HG02763 (cell line): ENCODE data around the gene PCDHB5.
"Not testable (repeated sequence)": the region's sequence is repeated elsewhere in the genome, so short reads cannot be mapped to it uniquely, and the experiment has no call there.

ENCODE experiments used
- ATAC-seq: cut with Tn5 transposase; IDR thresholded peaks from one replicate; pipeline ENCODE4 v1.9.1; 2021; ENCODE audit warnings: mild to moderate bottlenecking, moderate library complexity; ENCODE audit not compliant: unreplicated experiment

Gene PCDHB5

DNA sequence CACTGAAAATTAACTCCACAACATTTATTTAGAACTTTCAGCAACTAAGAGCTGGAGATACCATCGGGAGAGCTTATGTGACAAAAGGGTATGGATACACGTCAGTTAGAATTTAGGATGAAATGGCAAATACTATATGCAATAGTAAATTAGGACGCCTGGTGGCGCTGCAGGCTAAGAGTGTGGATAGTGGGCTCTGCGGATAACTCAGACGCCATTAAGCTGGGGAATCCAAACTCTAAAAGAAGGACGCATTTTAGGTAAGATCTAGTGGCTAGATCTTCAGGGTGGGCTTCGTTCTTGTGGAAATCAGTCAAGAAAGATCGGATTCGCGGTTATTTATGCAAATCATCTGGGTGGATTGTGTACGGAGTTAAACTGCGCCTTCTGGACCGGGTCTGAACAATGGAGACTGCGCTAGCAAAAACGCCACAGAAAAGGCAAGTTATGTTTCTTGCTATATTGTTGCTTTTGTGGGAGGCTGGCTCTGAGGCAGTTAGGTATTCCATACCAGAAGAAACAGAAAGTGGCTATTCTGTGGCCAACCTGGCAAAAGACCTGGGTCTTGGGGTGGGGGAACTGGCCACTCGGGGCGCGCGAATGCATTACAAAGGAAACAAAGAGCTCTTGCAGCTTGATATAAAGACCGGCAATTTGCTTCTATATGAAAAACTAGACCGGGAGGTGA, at the start of gene PCDHB5:
PCDHB5 (plus strand) TSS at position 177 of the 688 bp plus-strand sequence; CDS start at position 406, 229 bp downstream.
- no peak for ATAC-seq

DNA sequence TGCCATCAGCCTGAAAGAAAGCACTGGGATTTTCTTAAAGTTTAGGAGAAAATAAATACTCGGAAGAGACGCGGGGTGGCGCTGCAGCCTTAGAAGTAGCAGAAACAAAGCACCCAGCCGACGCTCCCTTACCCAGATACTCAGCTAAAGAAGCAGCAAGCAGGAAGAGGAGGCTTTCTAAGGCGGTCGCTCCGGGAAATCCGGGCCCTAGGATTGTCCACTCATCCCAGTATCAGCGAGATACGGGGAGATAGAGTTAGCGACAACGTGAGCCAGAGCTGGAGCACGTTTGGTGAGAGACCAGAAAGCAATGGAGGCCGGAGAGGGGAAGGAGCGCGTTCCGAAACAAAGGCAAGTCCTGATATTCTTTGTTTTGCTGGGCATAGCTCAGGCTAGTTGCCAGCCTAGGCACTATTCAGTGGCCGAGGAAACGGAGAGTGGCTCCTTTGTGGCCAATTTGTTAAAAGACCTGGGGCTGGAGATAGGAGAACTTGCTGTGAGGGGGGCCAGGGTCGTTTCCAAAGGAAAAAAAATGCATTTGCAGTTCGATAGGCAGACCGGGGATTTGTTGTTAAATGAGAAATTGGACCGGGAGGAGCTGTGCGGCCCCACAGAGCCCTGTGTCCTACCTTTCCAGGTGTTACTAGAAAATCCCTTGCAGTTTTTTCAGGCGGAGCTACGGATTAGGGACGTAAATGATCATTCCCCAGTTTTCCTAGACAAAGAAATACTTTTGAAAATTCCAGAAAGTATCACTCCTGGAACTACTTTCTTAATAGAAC, 40.3 kb upstream of the PCDHB5 start, which contains the start of gene PCDHB2:
PCDHB2 (plus strand) TSS at position 135 of the 782 bp plus-strand sequence; CDS start at position 311, 176 bp downstream.
- ATAC-seq, result no peak

DNA sequence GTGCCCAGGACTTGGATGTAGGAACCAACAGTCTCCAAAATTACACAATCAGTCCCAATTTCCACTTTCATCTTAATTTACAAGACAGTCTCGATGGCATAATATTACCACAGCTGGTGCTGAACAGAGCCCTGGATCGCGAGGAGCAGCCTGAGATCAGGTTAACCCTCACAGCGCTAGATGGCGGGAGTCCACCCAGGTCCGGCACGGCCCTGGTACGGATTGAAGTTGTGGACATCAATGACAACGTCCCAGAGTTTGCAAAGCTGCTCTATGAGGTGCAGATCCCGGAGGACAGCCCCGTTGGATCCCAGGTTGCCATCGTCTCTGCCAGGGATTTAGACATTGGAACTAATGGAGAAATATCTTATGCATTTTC, 39.8 kb upstream of the PCDHB5 start:
- no peak for ATAC-seq

DNA sequence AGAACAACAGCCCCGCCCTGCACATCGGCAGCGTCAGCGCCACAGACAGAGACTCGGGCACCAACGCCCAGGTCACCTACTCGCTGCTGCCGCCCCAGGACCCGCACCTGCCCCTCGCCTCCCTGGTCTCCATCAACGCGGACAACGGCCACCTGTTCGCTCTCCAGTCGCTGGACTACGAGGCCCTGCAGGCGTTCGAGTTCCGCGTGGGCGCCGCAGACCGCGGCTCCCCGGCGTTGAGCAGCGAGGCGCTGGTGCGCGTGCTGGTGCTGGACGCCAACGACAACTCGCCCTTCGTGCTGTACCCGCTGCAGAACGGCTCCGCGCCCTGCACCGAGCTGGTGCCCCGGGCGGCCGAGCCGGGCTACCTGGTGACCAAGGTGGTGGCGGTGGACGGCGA, 38.8 kb upstream of the PCDHB5 start:
- not testable (repeated sequence) for ATAC-seq

DNA sequence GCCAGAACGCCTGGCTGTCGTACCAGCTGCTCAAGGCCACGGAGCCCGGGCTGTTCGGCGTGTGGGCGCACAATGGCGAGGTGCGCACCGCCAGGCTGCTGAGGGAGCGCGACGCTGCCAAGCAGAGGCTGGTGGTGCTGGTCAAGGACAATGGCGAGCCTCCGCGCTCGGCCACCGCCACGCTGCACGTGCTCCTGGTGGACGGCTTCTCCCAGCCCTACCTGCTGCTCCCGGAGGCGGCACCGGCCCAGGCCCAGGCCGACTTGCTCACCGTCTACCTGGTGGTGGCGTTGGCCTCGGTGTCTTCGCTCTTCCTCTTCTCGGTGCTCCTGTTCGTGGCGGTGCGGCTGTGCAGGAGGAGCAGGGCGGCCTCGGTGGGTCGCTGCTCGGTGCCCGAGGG, 38.4 kb upstream of the PCDHB5 start:
- not testable (repeated sequence) for ATAC-seq

DNA sequence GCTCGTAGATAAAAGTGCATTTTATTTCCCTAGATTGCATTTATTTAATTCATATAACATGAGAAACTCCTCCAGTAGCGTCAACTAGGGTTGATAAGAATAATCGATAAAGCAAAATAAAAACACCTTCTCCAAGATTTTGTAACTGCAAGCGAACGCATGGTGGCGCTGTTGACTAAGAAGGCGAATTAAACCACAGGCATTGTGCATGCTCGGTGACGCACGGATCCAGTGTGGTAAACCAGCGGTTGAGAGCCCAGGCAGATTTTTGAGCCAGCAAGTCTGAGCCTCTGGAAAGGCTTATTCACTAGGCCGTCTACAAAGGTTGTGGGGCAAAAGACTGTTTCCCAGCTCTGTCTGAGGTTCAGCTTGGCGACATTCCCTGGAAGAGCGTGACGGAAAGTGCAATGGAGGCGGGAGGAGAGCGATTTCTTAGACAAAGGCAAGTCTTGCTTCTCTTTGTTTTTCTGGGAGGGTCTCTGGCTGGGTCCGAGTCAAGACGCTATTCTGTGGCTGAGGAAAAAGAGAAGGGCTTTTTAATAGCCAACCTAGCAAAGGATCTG, 34.7 kb upstream of the PCDHB5 start, which contains the start of gene PCDHB3:
PCDHB3 (plus strand) TSS at position 231 of the 563 bp plus-strand sequence; CDS start at position 408, 177 bp downstream.
- ATAC-seq, result no peak

DNA sequence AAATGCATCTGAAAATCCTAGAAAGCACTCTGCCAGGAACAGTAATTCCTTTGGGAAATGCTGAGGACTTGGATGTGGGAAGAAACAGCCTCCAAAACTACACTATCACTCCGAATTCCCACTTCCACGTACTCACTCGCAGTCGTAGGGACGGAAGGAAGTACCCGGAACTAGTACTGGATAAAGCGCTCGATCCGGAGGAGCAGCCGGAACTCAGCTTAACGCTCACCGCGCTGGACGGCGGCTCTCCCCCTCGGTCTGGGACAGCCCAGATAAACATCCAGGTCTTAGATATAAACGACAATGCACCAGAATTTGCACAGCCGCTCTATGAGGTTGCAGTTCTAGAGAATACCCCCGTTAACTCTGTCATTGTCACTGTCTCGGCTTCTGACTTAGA, 33.9 kb upstream of the PCDHB5 start:
- ATAC-seq, result no peak

DNA sequence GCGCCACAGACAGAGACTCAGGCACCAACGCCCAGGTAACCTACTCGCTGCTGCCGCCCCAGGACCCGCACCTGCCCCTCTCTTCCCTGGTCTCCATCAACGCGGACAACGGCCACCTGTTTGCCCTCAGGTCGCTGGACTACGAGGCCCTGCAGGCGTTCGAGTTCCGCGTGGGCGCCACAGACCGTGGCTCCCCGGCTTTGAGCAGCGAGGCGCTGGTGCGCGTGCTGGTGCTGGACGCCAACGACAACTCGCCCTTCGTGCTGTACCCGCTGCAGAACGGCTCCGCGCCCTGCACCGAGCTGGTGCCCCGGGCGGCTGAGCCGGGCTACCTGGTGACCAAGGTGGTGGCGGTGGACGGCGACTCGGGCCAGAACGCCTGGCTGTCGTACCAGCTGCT, 32.9 kb upstream of the PCDHB5 start:
- ATAC-seq, result not testable (repeated sequence)

DNA sequence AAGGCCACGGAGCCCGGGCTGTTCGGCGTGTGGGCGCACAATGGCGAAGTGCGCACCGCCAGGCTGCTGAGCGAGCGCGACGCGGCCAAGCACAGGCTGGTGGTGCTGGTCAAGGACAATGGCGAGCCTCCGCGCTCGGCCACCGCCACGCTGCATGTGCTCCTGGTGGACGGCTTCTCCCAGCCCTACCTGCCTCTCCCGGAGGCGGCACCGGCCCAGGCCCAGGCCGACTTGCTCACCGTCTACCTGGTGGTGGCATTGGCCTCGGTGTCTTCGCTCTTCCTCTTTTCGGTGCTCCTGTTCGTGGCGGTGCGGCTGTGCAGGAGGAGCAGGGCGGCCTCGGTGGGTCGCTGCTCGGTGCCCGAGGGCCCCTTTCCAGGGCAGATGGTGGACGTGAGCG, 32.5 kb upstream of the PCDHB5 start:
- ATAC-seq, result not testable (repeated sequence)

DNA sequence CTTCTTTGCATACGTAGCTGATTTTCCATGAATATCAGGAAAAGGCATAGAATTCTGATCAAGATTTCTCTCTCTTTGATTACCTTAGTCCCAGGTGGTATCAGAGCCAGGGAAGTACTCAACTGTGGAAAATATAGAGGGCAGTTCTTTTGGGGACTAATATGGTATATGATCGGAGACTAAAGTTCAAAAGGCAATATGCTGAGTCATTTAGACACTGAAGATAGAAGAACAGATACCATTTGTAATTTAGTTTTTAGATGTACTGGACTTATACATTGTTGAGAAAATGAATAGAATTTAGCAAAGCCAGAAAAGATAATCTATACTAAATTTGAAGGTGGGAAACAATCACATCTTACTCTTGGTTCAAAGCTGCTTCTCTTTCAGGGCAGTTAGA, 29.7 kb upstream of the PCDHB5 start:
- no peak for ATAC-seq

DNA sequence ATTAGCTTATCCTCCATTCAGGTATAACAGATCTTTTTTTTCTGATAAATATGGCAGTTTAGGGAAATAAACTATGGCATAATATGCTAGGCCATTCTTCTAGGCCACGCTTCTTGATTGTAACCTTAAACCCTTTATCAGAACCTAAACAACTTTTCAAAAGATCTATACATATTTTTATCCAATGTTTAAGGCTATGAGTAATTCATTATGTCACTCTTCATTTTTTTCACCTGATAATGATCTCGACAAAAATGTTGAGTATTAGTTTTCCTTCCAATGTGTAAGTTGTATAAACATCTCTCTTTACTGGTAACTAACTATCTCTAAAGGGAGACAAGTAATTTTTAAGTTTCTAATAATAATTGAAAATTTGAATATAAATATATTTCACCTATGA, 15.8 kb upstream of the PCDHB5 start:
- no peak for ATAC-seq

DNA sequence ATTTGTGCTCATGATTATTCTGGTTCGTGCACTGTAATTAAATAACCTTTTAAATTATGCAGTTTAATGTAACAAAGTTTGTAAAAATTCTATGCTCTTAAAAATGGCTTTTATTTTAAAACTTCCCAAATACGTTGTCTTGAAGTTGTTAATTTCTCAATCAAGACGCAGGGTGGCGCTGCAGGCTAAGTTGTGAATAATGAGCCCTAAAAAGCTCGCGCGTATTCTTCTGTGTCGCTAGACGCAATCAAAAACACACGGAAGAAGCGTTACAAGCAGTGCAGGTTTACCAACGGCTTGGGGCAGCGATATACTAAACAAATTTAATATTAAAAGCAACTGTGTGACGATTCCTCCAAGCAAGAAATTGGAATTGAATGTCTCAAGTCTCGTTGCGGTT, 13.4 kb upstream of the PCDHB5 start, which contains the start of gene PCDHB4:
PCDHB4 (plus strand) TSS at position 256 of the 400 bp plus-strand sequence. CDS start 181 bp downstream, outside the sequence.
- no peak for ATAC-seq

DNA sequence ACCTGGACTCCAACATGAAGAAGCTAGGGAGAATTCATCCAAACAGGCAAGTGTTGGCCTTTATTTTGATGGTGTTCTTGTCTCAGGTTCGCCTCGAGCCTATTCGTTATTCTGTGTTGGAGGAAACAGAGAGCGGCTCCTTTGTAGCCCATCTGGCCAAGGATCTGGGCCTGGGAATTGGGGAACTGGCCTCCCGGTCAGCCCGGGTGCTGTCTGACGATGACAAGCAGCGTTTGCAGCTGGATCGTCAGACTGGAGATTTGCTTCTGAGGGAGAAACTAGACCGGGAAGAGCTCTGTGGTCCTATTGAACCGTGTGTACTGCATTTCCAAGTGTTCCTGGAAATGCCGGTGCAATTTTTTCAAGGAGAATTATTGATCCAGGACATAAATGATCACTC, 13.0 kb upstream of the PCDHB5 start:
- no peak for ATAC-seq

DNA sequence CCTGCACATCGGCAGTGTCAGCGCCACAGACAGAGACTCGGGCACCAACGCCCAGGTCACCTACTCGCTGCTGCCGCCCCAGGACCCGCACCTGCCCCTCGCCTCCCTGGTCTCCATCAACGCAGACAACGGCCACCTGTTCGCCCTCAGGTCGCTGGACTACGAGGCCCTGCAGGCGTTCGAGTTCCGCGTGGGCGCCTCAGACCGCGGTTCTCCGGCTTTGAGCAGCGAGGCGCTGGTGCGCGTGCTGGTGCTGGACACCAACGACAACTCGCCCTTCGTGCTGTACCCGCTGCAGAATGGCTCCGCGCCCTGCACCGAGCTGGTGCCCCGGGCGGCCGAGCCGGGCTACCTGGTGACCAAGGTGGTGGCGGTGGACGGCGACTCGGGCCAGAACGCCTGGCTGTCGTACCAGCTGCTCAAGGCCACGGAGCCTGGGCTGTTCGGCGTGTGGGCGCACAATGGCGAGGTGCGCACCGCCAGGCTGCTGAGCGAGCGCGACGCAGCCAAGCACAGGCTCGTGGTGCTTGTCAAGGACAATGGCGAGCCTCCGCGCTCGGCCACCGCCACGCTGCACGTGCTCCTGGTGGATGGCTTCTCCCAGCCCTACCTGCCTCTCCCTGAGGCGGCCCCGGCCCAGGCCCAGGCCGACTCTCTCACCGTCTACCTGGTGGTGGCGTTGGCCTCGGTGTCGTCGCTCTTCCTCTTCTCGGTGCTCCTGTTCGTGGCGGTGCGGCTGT, 11.4 kb upstream of the PCDHB5 start:
- not testable (repeated sequence) for ATAC-seq

DNA sequence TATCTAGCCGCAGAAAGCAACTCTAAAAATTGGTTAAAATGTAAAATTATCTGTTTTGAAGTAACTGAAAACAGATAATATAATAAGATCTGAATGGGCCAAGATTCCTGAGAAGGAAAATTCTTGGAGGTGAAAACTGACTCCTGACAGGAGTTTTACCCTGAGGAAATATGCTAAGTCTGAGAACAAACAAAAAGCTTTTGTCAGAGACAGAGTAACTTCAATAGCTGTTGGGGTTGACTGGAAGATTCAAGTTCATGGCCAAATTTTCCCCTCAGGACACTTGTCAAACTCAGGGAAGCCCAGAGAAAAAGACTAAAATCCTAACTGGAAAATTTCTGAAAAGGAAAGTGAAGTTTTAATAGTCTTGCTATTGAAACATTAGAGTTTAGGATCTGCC, 7.7 kb upstream of the PCDHB5 start:
- ATAC-seq, result no peak

DNA sequence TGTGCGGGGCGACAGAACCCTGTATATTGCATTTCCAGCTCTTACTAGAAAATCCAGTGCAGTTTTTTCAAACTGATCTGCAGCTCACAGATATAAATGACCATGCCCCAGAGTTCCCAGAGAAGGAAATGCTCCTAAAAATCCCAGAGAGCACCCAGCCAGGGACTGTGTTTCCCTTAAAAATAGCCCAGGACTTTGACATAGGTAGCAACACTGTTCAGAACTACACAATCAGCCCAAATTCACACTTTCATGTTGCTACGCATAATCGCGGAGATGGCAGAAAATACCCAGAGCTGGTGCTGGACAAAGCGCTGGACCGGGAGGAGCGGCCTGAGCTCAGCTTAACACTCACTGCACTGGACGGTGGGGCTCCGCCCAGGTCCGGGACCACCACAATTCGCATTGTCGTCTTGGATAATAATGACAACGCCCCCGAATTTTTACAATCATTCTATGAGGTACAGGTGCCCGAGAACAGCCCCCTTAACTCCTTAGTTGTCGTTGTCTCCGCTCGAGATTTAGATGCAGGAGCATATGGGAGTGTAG, 786 bp downstream of the PCDHB5 start:
- no peak for ATAC-seq

DNA sequence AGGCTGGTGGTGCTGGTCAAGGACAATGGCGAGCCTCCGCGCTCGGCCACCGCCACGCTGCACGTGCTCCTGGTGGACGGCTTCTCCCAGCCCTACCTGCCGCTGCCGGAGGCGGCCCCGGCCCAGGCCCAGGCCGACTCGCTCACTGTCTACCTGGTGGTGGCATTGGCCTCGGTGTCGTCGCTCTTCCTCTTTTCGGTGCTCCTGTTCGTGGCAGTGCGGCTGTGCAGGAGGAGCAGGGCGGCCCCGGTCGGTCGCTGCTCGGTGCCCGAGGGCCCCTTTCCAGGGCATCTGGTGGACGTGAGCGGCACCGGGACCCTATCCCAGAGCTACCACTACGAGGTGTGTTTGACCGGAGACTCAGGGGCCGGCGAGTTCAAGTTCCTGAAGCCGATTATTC, 2.3 kb downstream of the PCDHB5 start:
- not testable (repeated sequence) for ATAC-seq

DNA sequence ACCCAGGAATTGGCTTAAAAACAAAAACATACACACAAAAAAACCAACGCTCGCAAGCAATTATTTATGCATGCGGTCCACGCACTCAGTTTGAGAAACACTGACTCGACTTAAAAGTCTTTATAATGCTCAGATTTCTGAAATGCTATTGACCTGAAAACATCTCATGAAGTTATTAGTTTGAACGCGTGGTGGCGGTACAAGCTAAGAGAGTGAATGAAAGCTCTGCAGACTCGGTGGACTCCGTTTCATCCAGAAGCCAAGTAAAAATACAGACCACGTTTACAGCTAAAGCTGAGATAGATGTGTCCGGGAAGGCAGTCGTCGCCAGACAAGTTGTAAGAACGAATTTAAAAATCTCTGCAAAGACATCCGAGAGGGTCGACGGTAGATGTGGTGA, 14.8 kb downstream of the PCDHB5 start, which contains the start of gene PCDHB6:
PCDHB6 (plus strand) TSS at position 246 of the 400 bp plus-strand sequence. CDS start 201 bp downstream, outside the sequence.
- no peak for ATAC-seq

DNA sequence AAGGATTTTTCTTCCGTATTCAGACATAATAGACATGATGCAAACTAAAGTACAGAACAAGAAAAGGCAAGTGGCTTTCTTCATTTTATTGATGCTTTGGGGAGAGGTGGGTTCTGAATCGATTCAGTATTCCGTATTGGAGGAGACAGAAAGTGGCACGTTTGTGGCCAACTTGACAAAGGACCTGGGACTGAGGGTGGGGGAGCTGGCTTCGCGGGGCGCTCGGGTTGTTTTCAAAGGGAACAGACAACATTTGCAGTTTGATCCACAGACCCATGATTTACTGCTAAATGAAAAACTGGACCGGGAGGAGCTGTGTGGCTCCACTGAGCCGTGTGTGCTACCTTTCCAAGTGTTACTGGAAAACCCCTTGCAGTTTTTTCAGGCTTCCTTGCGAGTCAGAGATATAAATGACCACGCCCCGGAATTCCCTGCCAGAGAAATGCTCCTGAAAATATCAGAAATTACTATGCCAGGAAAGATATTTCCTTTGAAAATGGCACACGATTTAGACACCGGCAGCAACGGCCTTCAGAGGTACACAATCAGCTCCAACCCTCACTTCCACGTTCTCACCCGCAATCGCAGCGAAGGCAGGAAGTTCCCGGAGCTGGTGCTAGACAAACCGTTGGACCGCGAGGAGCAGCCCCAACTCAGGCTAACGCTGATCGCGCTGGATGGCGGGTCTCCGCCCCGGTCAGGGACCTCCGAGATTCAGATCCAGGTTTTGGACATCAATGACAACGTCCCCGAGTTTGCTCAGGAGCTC, 15.4 kb downstream of the PCDHB5 start:
- ATAC-seq, result no peak

DNA sequence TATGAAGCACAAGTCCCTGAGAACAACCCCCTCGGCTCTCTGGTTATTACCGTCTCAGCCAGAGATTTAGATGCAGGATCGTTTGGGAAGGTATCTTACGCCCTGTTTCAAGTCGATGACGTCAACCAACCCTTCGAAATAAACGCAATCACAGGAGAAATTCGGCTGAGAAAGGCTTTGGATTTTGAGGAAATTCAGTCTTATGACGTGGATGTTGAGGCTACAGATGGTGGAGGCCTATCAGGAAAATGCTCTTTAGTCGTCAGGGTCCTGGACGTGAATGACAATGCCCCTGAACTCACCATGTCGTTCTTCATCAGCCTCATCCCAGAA, 16.0 kb downstream of the PCDHB5 start:
- no peak for ATAC-seq
